Measurements from ENCODE around the gene FKBP9. TPM values are rescaled to one million over a fixed set of nuclear protein-coding genes. Genes with fewer than 3 reads are reported as not detected.
A peak's percentile ranks its signal among the peaks of the same experiment; 100 is the strongest.
"Not testable (repeated sequence)": the region's sequence is repeated elsewhere in the genome, so short reads cannot be mapped to it uniquely, and the experiment has no call there.

Gene FKBP9
- total RNA-seq, 1 experiment from 2014 or later: 28.6 TPM

GRCh38 chr7:32915041-32915536 lies 42.2 kb upstream of the FKBP9 start:
- intact Hi-C loops (cut with micrococcal nuclease; ENCODE audit: unreplicated experiment): no loop called here
- Histone ChIP-seq H3K27me3 (replicated peaks; ENCODE audit: insufficient read depth, low read depth, low read length, poor library complexity) (no peaks in the 10 kb centered on the region), H3K9me3 (ENCODE audit: low read depth, low read length, poor library complexity, severe bottlenecking) (no peaks in the 10 kb centered on the region), H3K4me3 (ENCODE audit: low read depth, low read length, poor library complexity, severe bottlenecking) (no peak overlapping the region), H3K36me3 (ENCODE audit: insufficient read depth, low read length, poor library complexity, severe bottlenecking) (peaks cover 41% of the 10 kb centered on the region), H3K4me1 (ENCODE audit: insufficient read depth, low read length, poor library complexity, severe bottlenecking) (no peaks in the 10 kb centered on the region), H3K27ac (ENCODE audit: low read depth, low read length, poor library complexity, severe bottlenecking) (no peak overlapping the region)
- no peak for DNase-seq (ENCODE audit: low spot score)
- no TSS peak for BruUV-seq (replicated peaks)
- CTCF ChIA-PET: no interaction called here
- POLR2A ChIA-PET (ENCODE audit: low non-redundant PET): no interaction called here
- TF ChIP-seq CTCF (conservative IDR thresholded peaks at IDR 0.05; ENCODE audit: low read depth, low read length): no peak
- no peak for TF ChIP-seq EZH2 (IDR thresholded peaks at IDR 0.05; ENCODE audit: borderline replicate concordance, low read depth, low read length, poor library complexity, severe bottlenecking)

DNA sequence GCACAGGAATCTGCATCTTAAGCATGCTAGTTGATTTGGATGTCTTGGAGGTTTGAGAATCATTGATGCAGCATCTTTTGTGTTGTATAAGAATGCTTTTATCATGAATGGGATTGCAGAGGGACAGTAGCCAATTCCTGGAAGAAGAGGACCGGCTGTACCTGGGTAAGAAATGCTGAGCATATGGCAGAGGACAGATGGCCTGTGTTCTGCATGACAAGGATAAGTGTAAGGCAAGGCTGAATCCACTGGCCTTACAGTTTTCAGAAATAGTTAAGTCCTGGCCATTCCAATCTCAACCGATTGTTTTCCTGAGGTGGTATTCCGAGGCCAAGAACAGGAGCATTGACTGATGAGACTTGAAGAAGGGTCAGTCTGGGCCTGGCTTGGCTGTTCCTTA lies 41.2 kb upstream of the FKBP9 start:
- intact Hi-C loops (cut with micrococcal nuclease; ENCODE audit: unreplicated experiment): no loop called here
- Histone ChIP-seq H3K4me1 (ENCODE audit: insufficient read depth, low read length, poor library complexity, severe bottlenecking) (no peaks in the 10 kb centered on the region), H3K27me3 (replicated peaks; ENCODE audit: insufficient read depth, low read depth, low read length, poor library complexity) (no peaks in the 10 kb centered on the region), H3K4me3 (ENCODE audit: low read depth, low read length, poor library complexity, severe bottlenecking) (no peak overlapping the region), H3K9me3 (ENCODE audit: low read depth, low read length, poor library complexity, severe bottlenecking) (no peaks in the 10 kb centered on the region), H3K36me3 (ENCODE audit: insufficient read depth, low read length, poor library complexity, severe bottlenecking) (peaks cover 46% of the 10 kb centered on the region), H3K27ac (ENCODE audit: low read depth, low read length, poor library complexity, severe bottlenecking) (no peak overlapping the region)
- CTCF ChIA-PET: no interaction called here
- BruUV-seq (replicated peaks): no TSS peak
- TF ChIP-seq CTCF (conservative IDR thresholded peaks at IDR 0.05; ENCODE audit: low read depth, low read length) (no peak), EZH2 (IDR thresholded peaks at IDR 0.05; ENCODE audit: borderline replicate concordance, low read depth, low read length, poor library complexity, severe bottlenecking) (no peak)
- DNase-seq (ENCODE audit: low spot score): no peak
- POLR2A ChIA-PET (ENCODE audit: low non-redundant PET): no interaction called here

DNA sequence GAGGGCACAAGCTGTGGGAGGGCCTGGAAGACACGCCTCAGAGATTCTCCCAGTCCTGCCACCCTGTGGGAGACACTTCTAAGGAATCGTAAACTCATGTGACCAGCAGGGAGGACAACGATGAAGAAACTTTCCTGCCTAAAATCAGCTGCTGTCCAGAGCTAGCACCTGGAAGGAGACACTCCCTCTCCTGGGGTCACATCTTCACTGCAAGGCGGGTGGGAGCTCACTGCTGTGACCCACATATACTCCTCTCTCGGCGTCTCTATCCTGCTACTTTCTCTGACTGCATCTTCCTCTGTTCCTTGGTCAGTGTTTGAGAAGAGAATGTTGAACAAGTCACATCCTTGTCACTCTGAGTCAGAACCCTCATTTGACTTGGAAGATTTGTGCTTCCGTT lies 40.2 kb upstream of the FKBP9 start:
- H3K27me3 ChIP-seq (replicated peaks; ENCODE audit: insufficient read depth, low read depth, low read length, poor library complexity); H3K9me3 ChIP-seq (ENCODE audit: low read depth, low read length, poor library complexity, severe bottlenecking); CTCF ChIA-PET; H3K4me3 ChIP-seq (ENCODE audit: low read depth, low read length, poor library complexity, severe bottlenecking); H3K4me1 ChIP-seq (ENCODE audit: insufficient read depth, low read length, poor library complexity, severe bottlenecking); POLR2A ChIA-PET (ENCODE audit: low non-redundant PET); intact Hi-C loops (cut with micrococcal nuclease; ENCODE audit: unreplicated experiment); H3K27ac ChIP-seq (ENCODE audit: low read depth, low read length, poor library complexity, severe bottlenecking); DNase-seq (ENCODE audit: low spot score): not testable (repeated sequence)
- BruUV-seq (replicated peaks): TSS peak; percentile 59
- H3K36me3 ChIP-seq (ENCODE audit: insufficient read depth, low read length, poor library complexity, severe bottlenecking): peaks cover 55% of the 10 kb centered on the region

DNA sequence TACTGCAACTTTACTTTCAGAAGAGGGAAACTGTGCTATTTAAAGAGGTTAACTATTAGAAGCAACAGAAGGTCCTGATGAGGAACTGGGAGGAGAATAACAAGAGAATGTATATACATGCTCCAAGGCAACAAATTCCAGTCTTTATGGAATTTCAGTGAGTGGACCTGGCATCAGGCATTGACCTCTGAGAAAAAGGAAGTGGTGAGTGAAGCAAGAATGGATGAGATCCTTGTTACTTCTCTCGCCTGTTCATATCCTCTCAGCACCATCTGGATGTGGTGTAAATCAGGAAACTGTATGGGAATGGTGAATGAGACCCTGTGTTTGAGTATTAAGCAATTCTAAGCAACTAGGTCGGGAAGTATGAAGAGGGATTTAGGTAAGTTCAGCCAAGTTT lies 35.3 kb upstream of the FKBP9 start:
- no peak overlapping the region for H3K4me3 ChIP-seq (ENCODE audit: low read depth, low read length, poor library complexity, severe bottlenecking)
- H3K36me3 ChIP-seq (ENCODE audit: insufficient read depth, low read length, poor library complexity, severe bottlenecking): peaks cover 47% of the 10 kb centered on the region
- ChIA-PET POLR2A (ENCODE audit: low non-redundant PET) (no interaction called here), CTCF (no interaction called here)
- intact Hi-C loops (cut with micrococcal nuclease; ENCODE audit: unreplicated experiment): no loop called here
- TF ChIP-seq CTCF (conservative IDR thresholded peaks at IDR 0.05; ENCODE audit: low read depth, low read length) (no peak), EZH2 (IDR thresholded peaks at IDR 0.05; ENCODE audit: borderline replicate concordance, low read depth, low read length, poor library complexity, severe bottlenecking) (no peak)
- H3K9me3 ChIP-seq (ENCODE audit: low read depth, low read length, poor library complexity, severe bottlenecking): no peaks in the 10 kb centered on the region
- H3K4me1 ChIP-seq (ENCODE audit: insufficient read depth, low read length, poor library complexity, severe bottlenecking): no peaks in the 10 kb centered on the region
- no peaks in the 10 kb centered on the region for H3K27me3 ChIP-seq (replicated peaks; ENCODE audit: insufficient read depth, low read depth, low read length, poor library complexity)
- no TSS peak for BruUV-seq (replicated peaks)
- no peak overlapping the region for H3K27ac ChIP-seq (ENCODE audit: low read depth, low read length, poor library complexity, severe bottlenecking)
- no peak for DNase-seq (ENCODE audit: low spot score)
